NCI-H1417 treated with DMSO at 0.1 percent for 48 hours (cell line): ENCODE results near the gene LHX3.

ENCODE experiments used
- DNase-seq: peaks from one replicate; lab custom pipeline; 2025; lab: John Stamatoyannopoulos, UW

Gene LHX3

DNA sequence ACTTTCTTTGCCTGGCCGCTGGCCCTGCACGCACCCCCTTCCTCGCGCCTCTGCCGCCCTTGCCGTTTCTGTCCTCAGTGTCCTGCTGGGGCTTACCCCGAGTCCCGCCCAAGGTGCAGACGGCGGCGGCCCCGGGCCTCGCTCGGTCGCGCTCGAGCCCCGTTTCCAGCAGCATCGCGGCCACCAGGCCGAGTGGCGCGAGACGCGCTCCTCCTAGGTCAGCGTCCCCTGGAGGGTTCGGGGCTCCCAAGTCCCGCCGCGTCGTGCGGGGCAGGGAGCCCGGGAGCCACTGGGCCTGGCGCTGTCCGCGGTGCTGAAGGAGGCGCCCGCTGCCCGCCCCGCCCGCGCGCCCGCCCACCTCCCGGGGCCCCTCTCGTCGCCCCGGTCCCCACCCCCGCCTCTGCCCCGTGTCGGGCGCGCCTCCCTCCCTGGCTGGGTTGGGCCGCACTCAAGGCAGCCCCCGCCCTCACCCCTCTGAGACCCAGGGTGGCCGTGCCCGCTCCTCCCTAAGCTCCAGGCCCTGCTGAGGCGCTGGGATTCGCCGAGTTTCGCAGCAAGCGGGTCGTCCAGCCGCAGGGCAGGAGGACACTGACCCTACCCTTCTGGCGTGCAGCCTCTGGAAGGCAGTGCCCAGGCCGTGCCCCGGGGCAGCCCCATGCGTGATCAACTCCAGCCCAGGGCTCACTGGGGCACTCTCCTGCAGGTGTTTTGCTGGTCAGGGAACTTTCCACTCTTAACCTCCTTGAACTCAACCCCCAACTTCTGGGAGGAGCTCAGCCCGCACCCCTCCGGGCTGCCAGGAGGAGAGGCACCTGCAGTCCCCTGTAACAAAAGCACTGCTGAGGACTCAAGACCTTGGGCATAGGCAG, at the start of gene LHX3:
LHX3 (minus strand) TSS at position 291 of the 869 bp plus-strand sequence; CDS start at position 175, 116 bp downstream.
- no peak for DNase-seq

DNA sequence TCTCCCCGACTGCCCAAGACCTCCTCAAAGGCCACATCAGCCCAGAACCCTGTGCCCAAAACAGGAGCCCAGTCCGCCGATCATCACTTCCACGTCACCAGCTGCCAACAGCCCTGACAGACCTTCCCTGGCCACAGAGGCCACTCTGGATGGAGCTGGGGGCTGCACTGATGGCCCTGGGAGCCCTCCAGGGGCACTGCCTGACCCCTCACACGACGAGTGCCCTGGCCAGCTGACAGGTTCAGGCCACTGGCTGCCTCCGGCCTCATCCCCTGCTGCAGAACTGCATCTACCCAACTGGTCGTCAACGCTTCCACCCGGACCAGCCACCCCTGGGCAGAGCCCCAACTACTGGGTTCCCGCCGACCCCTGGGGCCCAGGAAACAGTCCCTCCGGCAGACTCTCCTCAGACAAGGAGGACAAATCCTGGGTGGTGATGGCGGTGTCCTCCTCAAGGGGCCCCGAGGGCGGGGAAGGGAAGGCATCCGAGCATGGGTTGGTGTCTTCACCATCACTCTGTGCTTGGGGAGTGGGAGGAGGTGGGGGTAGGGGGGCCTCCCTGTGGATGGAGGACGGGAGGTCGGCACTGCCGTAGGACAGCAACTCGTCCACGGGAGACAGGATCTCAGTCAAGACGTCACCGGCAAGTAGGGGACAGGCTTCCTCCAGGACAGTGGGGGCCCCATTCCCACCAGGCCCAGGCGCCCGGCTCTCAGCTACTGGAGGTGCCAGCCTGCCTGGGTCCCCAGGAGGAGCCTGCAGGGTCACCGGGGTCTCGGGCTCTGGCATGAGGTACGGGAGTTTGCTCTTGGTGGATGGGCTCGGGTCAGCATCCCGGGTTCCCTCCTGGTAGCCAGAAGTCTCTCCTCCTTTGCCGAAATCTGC, 48.6 kb upstream of the LHX3 start:
- no peak for DNase-seq

DNA sequence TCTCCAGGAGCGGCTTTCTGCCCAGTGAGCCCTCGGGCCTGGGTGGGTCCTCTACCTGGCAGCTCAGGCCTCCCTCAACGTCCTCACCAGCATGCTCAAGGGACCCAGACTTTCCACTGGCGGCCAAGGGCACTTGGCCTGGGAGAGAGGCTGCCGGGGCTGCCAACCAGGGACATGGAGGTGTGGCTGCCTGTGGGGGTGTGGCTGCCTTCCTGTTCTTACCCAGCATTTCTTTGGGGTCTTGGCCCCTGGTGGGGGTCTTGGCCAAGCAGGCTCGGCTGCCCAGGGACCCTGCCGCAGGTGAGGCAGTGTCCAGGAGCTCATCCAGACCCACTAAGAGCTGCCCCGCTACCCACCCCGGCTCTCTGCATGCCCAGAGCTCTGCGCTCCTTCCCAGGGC, 47.9 kb upstream of the LHX3 start:
- no peak for DNase-seq

DNA sequence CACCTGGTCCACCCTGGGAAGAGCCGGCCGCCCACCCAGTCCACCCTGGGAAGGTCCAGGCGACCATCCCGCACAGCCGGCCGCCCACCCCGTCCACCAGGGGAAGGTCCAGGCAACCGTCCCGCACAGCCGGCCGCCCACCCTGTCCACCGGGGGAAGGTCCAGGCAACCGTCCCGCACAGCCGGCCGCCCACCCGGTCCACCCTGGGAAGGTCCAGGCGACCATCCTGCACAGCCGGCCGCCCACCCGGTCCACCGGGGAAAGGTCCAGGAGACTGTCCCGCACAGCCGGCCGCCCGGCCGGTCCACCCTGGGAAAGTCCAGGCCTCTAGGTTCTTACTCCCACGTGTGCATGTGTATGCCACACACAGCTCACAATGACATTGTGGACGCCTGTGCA, 47.4 kb upstream of the LHX3 start:
- DNase-seq = no peak

DNA sequence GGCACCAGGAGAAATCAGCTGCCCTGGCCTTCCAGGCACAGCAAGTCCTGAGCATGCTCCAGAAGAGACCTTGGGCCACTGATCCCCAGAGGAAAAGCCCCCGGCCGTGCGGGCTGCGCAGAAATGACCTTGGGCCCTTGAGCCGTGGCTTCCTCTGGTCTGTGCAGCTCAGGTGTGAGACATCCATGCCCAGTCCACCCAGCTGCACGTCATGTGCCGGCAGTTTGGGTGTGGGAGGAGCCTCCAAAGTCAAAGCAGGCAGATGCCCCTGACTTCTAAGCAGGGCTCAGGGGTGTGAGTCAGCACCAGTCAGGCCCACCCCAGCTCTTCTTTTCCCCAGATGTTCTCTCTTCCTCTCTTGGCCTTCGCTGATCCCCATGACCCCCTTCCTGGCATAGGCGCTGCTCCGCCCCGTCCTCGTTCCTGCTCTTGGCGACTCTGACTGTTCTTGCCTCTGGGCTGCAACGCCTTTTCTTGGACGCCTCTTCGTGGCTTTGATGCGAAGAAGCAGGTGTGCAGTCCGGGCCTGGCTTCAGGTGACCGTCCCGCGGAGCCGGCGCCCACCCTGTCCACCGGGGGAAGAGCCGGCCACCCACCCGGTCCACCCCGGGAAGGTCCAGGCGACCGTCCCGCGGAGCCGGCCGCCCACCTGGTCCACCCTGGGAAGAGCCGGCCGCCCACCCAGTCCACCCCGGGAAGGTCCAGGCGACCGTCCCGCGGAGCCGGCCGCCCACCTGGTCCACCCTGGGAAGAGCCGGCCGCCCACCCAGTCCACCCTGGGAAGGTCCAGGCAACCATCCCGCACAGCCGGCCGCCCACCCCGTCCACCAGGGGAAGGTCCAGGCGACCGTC, 46.6 kb upstream of the LHX3 start:
- DNase-seq = no peak

DNA sequence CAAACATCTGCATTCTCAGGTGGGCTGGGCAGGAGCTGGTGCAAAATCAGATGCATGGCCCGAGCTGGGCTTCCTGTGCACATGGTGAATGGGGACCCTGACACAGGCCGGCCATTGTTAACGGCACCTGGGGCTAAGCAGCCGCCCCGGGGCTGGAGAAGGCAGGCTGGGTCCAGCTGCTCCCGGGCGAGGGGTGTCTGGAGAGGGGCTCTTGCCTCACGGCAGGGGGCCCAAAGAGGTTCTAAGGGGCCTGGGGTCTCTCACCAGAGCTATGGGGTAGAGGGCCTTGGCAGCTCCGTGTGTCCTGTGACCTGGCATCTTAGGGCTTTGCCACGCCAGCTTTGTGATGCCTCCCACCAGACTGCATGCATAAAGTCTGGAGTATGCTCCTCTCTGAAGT, 45.7 kb upstream of the LHX3 start:
- no peak for DNase-seq

DNA sequence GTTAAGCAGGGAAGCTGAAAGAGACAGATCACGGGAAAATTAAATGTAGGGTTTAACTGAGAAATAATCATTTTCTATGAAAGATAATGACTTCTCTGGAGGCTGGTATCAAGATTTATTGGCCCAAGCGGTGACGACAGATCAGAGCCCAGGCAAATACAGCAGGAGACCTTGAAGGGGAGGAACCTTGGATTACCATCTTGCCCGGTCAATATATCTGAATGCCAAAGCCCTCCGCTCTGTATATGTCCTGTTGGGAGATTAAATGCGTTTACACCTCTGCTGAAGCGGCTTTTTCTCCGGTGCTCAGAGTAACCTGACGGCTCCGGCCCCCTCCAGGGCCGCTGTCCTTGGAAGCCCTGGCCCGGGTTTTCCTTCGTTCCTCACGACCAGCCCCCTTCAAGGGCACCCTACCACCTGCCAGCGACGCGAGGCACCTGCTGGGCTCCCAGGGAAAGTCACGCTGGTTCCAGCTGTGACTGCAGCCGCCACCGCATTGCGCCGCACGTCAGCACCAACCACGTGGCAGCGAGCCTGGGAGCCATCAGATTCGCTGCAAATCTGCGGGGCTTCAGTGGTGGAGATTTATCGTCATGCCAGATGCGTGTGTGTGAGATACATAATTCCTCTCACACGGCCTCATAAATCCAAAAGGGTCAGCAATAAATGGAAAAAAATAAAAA, 45.1 kb upstream of the LHX3 start:
- DNase-seq = peak; percentile 31

DNA sequence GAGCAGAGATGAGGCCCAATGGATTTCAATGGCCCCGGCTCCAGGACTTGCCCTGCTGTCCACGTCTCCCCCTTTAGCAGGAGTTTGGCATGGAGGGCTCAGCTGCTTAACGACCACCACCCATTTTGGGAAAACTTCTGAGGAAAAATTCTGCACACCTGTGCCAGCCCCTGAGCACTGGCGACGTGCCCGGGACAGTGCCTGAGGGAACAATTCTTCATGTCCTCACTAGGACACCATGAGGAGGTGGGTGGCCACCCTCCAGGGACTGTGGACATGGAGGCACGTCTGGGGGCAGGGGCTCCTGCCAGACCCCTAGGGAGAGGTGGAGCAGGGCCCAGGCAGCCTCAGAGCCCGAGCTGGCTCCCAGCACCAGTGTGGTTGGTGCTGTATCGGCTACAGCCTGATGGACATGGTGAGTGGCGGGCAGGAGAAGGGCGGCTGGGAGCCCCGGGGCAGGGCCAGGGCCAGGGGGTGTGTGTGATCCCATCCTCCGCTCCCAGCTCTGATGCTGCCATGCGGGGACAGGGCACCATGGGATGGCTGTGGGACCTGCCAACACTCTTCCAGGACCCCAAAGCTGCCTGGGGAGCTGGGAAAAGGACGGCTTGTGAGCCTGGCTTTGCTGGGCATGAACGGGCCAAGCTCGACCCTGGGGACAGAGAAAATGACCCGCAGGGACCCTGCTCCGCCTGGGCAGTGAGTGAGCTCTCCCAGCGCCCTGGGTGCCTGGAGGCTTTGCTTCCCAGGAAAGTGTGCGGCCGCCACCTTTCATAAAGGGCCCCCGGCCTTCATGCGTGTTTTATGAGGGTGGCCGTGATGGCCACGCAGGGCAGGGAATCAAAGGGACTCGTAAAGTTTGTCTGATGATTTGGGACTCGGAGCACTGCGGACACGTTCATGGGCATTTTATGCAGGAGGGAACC, 44.3 kb upstream of the LHX3 start:
- no peak for DNase-seq

DNA sequence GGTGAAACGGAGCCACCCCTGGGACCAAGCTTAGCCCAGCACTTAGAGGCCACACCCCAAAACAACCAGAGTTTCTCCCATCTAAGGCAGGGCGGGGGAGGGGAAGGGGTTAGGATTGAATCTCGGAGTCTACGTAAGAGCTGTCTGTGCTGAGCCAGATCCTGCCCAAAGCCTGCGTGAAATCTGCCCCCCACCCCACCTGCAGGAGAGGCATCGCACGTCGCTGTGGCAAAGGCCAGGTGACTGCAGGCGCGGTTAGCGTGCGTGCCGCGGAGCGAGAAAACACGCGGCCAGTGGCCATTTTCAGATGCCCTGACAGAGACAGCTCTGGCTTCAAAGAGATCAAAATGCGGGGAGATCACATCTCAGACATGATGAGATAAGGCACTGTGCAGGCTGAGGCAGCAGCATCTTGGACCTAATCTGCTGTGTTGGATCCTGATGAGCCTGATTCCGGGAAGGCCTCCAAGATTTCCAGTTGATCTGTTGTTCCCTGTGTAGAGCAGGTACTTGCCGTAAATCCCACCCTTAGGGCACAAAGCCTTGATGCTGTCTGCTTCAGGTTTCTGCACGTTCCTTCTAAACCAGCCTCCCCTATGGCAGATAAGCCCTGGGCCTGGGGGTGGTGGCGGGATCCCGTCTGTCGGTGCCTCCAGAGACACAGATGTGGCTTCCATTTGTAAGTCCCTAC, 43.2 kb upstream of the LHX3 start:
- no peak for DNase-seq

DNA sequence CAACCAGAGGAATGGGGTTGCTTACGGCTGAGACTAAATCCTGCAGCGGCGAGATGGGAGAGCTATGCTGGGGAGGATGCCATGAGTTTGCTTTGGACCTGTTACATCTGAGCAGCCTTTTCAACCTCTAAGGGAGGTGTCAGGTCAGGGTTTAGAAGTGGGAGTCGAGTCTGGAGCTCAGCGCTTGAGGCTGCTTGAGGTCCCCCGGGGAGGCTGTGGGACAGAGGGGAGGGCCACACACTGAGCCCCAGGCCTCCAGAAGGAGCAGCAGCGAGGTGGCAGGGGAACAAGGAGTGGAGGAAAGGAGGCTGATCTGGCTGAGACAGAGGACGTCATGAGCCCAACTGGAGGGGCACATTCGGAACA, 42.6 kb upstream of the LHX3 start:
- no peak for DNase-seq

DNA sequence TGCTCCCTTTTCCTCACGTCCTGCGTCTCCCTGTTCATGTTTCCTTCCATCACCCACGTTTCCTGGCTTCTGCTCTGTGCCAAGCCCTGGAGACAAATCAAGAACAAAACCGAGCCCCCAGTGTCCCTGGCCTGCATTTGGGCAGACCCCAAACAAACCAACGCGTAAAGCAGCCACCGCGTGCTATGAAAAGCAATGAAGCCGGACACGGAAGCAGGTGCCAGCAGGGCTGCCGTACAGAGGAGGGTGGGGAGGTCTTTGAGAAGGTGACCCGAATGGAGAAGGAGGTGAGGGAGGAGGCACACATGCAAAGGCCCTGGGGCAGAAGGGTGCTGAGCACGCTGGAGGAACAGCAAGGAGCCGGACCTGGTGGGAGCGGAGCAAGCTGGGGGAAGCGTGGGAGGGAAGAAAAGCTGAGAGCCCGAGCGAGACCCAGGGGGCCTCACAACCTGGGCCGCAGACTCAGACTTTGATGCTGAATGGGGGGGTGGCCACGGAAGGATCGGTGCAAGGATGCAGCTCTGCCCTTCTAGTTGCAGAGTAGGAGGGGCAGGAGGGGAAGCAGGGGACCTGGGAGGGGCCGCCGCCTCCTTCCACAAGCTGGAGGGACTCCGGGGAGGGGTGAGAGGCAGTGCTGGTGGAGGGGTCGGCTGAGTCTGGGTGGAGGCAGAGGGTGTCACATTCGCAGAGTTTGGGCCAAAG, 42.1 kb upstream of the LHX3 start:
- no peak for DNase-seq

DNA sequence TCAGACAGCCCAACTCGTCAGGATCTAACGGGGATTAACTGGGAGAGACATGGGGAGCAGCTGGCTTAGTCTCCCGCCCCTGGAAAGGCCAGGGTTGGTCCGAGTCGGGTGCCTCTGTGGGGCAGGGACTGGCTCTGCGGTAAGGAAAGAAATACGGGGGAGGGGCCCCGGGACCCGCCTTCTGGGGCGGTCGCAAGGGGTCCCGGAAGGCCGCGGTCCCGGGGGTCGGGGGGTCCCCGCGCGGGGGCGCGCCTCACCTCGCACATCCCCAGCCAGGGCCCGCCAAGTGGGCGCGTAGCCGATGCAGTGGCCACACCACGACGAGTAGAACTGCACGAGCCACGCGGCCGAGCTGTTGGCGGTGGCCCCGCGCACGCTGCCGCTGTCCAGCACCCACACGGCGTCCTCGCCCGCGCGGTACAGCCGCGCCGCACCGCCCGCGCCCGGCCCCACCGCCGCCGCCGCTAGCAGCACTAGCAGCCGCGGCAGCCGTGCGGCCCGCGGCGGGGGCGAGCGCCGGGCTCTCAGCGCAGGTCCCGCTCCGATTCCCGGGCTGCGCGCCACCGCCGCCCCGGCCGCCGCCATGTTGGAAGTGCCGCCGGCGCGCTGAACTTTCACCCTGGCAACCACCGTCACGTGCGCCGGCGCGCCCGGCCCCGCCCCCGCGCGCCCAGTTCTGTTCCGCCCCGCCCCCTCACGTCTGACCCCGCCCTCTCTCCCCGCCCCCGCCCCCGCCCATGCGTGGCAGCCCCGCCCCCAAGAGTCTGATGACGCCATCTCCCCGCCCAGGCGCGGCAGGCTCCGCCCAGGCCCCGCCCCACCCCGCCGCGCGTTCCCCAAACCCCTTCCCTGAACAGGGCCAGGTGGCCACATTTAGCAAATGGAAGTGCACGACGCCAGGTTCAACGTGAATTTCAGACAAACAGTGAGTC, 40.6 kb upstream of the LHX3 start, which contains the start of gene QSOX2:
QSOX2 (minus strand) TSS at position 594 of the 932 bp plus-strand sequence; CDS start at position 585, 9 bp downstream.
- DNase-seq = peak; percentile 53

DNA sequence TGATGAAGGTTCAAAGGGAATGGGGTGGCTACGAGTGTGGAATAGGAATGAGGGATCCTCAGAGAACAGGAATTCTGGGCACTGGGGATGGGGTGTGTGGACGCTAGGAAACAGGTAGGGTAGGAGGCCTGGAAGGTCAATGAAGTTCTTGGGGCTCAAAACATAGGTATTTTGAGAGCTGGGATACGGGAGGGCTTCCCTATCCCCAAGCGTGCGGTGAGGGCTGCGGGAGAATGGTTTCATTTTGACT, 40.0 kb upstream of the LHX3 start:
- no peak for DNase-seq

DNA sequence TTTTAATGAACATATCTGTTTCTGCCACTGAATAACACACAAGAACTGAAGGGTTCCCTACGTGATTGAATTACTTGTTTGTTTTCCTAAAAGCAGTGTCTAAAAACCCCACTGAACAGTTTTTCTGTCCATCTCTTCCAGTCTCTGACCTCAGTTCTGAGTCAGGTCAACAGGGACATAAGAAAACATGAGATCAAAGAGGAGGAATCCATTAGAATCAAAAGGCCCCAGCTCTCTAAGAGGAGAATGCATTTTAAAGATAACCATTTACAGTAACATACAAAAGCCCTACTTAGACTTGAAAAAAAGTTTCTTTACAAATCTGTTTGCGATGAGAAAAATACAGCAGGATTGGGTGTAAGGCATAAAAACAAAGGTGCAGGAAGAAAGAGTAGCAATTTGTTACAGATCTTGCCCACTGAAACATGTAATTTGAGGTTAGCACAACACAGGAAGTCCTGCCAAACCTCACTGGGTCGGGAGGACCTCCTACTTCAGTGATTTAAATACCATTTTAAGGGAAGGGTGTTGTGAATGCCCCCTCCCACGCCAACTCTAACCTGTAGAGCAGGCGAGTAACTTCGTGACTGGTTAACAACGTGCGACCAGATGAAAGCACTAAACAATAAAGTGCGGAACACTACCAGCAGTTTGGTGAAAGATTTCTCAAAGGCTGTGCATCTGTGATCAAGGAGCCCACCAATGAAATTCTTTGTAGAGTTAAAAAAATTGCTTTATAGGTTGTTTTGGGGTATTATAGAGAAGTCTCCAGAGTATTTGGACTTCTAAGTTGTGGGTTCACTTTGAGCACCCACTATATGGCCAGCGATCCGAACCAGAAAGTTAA, 39.4 kb upstream of the LHX3 start:
- no peak for DNase-seq

DNA sequence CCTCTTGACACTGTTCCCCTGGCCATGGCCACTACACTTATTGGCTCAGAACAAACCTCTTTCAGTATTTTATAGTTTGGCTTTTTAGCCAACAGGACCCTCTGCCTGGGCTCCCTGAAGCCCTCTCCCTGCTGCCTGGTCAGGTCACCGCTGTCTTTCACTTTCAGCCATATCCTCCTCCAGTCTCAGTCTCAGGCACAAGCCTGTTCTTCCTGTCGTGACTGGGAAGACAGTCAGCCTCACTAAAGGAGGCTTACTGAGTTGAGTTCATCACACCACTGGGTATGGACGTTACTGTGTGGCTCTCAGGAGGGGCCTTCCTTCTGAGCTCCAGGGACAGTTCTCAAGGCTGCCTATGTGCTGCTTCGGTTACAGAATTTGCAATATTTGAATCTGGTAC, 38.7 kb upstream of the LHX3 start:
- no peak for DNase-seq

DNA sequence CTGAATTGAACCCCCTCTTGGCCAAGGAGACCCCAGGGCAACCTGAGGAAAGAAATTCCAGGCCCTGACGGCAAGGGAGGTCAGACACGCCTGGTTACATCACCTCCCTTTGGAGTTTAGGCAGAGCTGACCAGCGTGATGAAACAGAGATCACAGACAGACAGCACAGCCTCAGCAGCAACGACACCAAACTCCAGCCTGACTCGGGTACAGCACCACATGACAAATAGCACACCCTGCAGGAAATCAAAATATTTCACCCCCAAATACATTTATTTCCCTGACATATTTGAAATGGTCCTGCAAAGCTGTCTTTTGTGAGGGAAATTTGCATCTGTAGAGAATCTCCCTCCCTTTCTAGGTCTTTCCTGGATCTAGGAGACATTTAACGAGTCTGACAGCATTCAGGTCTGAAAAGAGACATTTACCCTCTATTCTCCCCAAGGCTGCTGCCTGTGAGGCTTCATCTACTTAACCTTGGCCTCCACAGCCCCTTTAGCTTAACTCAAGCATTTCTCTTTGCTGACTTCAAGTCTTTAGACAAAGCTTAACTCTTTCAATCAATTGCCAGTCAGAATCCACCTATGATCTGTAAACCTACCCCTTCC, 38.1 kb upstream of the LHX3 start:
- DNase-seq = no peak

DNA sequence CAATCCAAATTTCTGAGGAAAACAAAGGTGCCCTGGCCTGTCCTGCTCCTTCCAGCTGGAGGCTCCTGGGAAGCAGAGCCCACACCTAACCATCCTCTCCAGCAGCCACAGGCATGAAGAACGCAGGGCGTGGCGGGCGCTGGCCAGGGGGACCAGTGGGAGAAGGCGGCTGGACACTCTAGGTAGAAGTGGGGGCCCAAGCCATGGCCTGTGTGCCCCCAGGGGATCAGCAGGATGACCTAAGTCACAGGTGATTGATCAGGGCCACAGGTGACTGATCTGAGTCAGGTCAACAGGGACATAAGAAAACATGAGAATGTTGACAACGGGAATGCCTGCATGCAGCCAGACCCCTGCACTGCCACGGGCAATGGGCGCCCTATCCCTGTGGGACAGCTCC, 37.3 kb upstream of the LHX3 start:
- DNase-seq = no peak
